Breast epithelium (tissue), 4 donors: ENCODE measurements around the gene TMEM167A. TPM values are rescaled to one million over a fixed set of nuclear protein-coding genes. Genes with fewer than 3 reads are reported as not detected.

Experiments used
- DNase-seq, 2 donors: peaks; one replicate each; pipeline ENCODE4 v3.0.0-alpha.2; 2019; ENCODE audit warnings: low spot score in 2 of 2
- H3K27ac ChIP-seq, 2 donors: fragments of 200-600 bp; sonication (generic) in 1 of 2; one replicate each; pipeline ENCODE4 v1.5.1; 2016 to 2019; ENCODE audit warnings: mild to moderate bottlenecking in 1 of 2
- H3K27me3 ChIP-seq, 2 donors: fragments of 200-600 bp; sonication (generic) in 1 of 2; one replicate each; pipeline versions ENCODE4 v1.5.1 to v1.6.0; 2017 to 2019; ENCODE audit warnings: control low read depth in 1 of 2, mild to moderate bottlenecking in 1 of 2
- H3K36me3 ChIP-seq: fragments of 200-600 bp; one replicate; pipeline ENCODE4 v1.5.1; 2019
- H3K4me1 ChIP-seq, 2 donors: fragments of 200-600 bp; sonication (generic); one replicate each; pipeline ENCODE4 v1.5.1; 2016 to 2019; ENCODE audit warnings: control low read depth in 1 of 2
- H3K4me3 ChIP-seq, 3 donors: fragments of 200-600 bp; sonication (generic); 1 replicate in 2 of 3; 2 replicates in 1 of 3; pipeline ENCODE4 v1.5.1; 2016 to 2019; ENCODE audit warnings: mild to moderate bottlenecking in 3 of 3, moderate library complexity in 2 of 3
- H3K9me3 ChIP-seq, 2 donors: fragments of 200-600 bp; sonication (generic) in 1 of 2; one replicate each; pipeline ENCODE4 v1.5.1; 2016 to 2019; ENCODE audit warnings: control low read depth in 1 of 2
- CTCF ChIP-seq, 3 donors: fragments of 450-650 bp; IDR thresholded peaks; one replicate each; pipeline ENCODE4 v1.5.1; 2016 to 2017; ENCODE audit warnings: antibody characterized with exemption in 3 of 3, mild to moderate bottlenecking in 3 of 3, moderate library complexity in 3 of 3
- POLR2A ChIP-seq: fragments of 450-650 bp; IDR thresholded peaks from one replicate; pipeline ENCODE4 v1.6.1; 2016; ENCODE audit warnings: antibody characterized with exemption, mild to moderate bottlenecking, moderate library complexity
- POLR2AphosphoS5 ChIP-seq, 3 donors: sonication (generic); formaldehyde crosslinking; IDR thresholded peaks; one replicate each; pipeline ENCODE4 v1.6.1; 2017; ENCODE audit warnings: antibody characterized with exemption in 3 of 3
- intact Hi-C: fragments of 100-400 bp; cut with DNase I; formaldehyde crosslinking; loops from one replicate; pipeline ENCODE4 v1.15.1; 2023; ENCODE audit warnings: low total_unique reads
- total RNA-seq, 3 donors: library from RNA; depleted of rRNA; stranded (reverse); fragments of >200 nt; gene quantifications; one replicate each; pipeline ENCODE4 v1.1.0, GENCODE V29; 2016

The TMEM167A gene
- total RNA-seq, 3 donors from 2014 or later = 42.4 to 58.9 (median 53.4) TPM

- H3K9me3 ChIP-seq = no peaks in the 10 kb centered on the region
- H3K27me3 ChIP-seq = no peaks in the 10 kb centered on the region
- no peaks in the 10 kb centered on the region for H3K4me1 ChIP-seq
- H3K27ac ChIP-seq = no peak overlapping the region
- TF ChIP-seq POLR2AphosphoS5 (IDR thresholded peaks at IDR 0.05) = no peak
- TF ChIP-seq CTCF (IDR thresholded peaks at IDR 0.05) = no peak
- no peak for TF ChIP-seq POLR2A
- no peak for DNase-seq
- intact Hi-C loops = no loop called here
- no peaks in the 10 kb centered on the region for H3K36me3 ChIP-seq
- H3K4me3 ChIP-seq = no peak overlapping the region
Observed at GRCh38 chr5:83048811-83049210, 28.4 kb downstream of the TMEM167A start.

DNA sequence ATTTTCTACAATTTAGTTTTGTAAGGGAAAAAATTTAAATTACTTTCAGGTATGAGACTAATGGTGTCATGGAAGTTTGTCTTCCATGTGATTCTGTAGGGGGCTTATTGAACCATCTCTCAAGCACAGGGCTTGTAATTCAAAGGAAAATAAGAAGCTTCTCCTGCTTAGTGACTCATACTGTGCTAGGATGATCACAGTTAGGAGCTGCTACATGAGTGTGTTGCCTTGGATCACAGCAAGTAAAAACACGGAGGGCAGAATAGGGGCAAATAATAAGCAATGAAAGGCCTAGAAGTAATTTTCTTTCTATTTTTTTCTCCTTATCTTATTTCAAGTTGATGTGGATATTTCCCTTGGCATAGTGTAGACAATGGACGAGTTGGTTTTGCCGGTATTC is 28.9 kb downstream of the TMEM167A start:
- no peaks in the 10 kb centered on the region for H3K4me1 ChIP-seq
- no peaks in the 10 kb centered on the region for H3K36me3 ChIP-seq
- no peaks in the 10 kb centered on the region for H3K27me3 ChIP-seq
- no peak overlapping the region for H3K4me3 ChIP-seq
- no peak overlapping the region for H3K27ac ChIP-seq
- no peaks in the 10 kb centered on the region for H3K9me3 ChIP-seq
- intact Hi-C loops = no loop called here
- DNase-seq = no peak
- TF ChIP-seq POLR2A = no peak
- TF ChIP-seq CTCF (IDR thresholded peaks at IDR 0.05) = no peak
- TF ChIP-seq POLR2AphosphoS5 (IDR thresholded peaks at IDR 0.05) = no peak

DNA sequence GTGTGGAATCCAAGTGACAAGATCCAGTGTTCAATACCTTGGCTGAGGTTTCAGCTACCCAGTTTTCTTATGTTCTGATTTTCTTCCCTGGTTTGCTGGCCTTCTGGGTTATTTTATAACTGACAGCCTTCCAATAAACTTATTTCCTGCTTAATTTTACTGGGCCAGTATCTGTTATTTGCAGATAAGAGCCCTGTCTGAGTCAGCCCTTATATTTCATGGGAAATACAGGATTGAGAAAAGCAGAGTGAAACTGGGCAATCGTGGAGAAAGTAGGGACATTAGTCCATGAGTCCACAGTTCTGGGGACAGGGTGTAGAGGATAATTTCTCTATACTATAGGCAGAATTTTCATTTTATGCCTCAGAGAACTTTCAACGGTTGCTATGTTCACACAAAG is 32.3 kb downstream of the TMEM167A start:
- Histone ChIP-seq H3K27me3 (no peaks in the 10 kb centered on the region), H3K4me1 (no peaks in the 10 kb centered on the region), H3K4me3 (no peak overlapping the region), H3K9me3 (no peaks in the 10 kb centered on the region), H3K27ac (no peak overlapping the region), H3K36me3 (no peaks in the 10 kb centered on the region)
- no peak for DNase-seq
- intact Hi-C loops = no loop called here
- TF ChIP-seq CTCF (IDR thresholded peaks at IDR 0.05) (no peak), POLR2A (no peak)

DNA sequence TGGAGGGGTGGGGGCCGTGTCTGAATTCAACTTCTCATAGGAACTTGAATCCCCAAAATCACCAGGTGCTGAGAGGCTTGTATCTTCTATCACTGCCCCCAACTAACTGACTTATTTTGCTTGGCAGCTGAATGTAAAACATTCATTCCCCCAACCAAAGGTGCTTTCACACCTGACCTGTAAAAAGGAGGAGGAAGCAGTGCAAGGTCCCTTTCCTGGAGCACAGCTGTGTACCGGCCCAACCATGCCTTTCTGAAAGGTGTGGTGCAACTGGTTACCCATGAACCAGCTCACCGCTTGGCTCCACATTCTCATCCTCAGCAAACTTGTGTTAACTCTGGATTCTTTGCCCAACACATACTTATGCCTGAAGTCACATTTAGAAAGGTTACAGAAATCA is 34.7 kb downstream of the TMEM167A start:
- intact Hi-C loops = no loop called here
- Histone ChIP-seq H3K27ac (no peak overlapping the region), H3K4me3 (no peak overlapping the region), H3K36me3 (no peaks in the 10 kb centered on the region), H3K4me1 (no peaks in the 10 kb centered on the region), H3K27me3 (no peaks in the 10 kb centered on the region), H3K9me3 (no peaks in the 10 kb centered on the region)
- TF ChIP-seq POLR2A = no peak
- no peak for TF ChIP-seq POLR2AphosphoS5 (IDR thresholded peaks at IDR 0.05)
- TF ChIP-seq CTCF (IDR thresholded peaks at IDR 0.05) = no peak
- DNase-seq = no peak

- Histone ChIP-seq H3K4me3 (no peak overlapping the region), H3K4me1 (no peaks in the 10 kb centered on the region), H3K27me3 (no peaks in the 10 kb centered on the region), H3K36me3 (no peaks in the 10 kb centered on the region), H3K9me3 (no peaks in the 10 kb centered on the region), H3K27ac (no peak overlapping the region)
- no peak for DNase-seq
- intact Hi-C loops = no loop called here
- TF ChIP-seq CTCF (IDR thresholded peaks at IDR 0.05) (no peak), POLR2AphosphoS5 (IDR thresholded peaks at IDR 0.05) (no peak), POLR2A (no peak)
Observed at GRCh38 chr5:83038924-83039323, 38.3 kb downstream of the TMEM167A start.
